GM23248 (cell line): ENCODE measurements around the gene FKBP10.

ENCODE experiments used
- EZH2 ChIP-seq: fragments of 200-600 bp; sonication (generic); IDR thresholded peaks from 2 replicates; pipeline ENCODE4 v1.6.1; 2018; ENCODE audit warnings: antibody characterized with exemption, mild to moderate bottlenecking; ENCODE audit not compliant: insufficient read depth, poor library complexity, severe bottlenecking
- EZH2phosphoT487 ChIP-seq: fragments of 200-600 bp; sonication (generic); IDR thresholded peaks from 2 replicates; pipeline ENCODE4 v1.6.1; 2018; ENCODE audit warnings: antibody characterized with exemption, moderate library complexity, mild to moderate bottlenecking, low read depth; ENCODE audit not compliant: insufficient read depth

DNA sequence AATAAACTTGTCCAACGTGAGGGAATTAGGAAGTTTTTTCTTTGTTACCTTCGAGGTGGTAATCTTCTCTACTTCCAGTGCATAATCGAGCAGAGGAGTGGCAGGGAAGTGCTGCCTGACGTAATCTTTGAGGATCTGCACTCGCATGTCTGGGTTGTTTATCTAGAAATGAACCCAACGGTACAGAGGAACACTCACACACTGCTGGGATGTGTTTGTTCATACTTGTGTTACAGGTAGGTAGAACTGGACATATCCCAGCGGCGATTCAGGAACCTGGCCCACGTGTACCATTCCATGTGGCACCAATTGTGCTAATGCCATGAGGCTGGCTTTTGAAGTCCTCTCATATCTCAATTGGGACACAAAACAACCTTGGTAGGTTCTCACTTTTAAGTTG is 56.6 kb downstream of the FKBP10 start:
- no peak for TF ChIP-seq EZH2phosphoT487
- TF ChIP-seq EZH2 = no peak
